RWPE1 (cell line): Measurements from ENCODE around the gene YWHAG.

Experiments
- CTCF ChIA-PET: fragments of 350-600 bp; sonication (Branson Sonifier 250); formaldehyde crosslinking; extraction: SDS; loops from one replicate; lab custom pipeline; 2021; lab: Yijun Ruan, JAX
- POLR2A ChIA-PET: fragments of 400-600 bp; formaldehyde crosslinking; extraction: SDS; loops from one replicate; lab custom pipeline; 2020; ENCODE audit warnings: antibody characterized with exemption; ENCODE audit not compliant: low non-redundant PET; lab: Yijun Ruan, JAX
- DNase-seq: peaks from one replicate; pipeline ENCODE4 v3.0.0; 2012; ENCODE audit warnings: low spot score
- H3K27ac ChIP-seq: fragments of 450-650 bp; 2 replicates; pipeline ENCODE4 v1.5.1; 2017
- TF ChIP-seq, protein P1 (sequence below): fragments of 450-650 bp; conservative IDR thresholded peaks from 2 replicates; pipeline ENCODE4 v1.5.1; 2017; ENCODE audit warnings: low read depth, mild to moderate bottlenecking

The YWHAG gene

GRCh38 chr7:76330261-76330660 lies 28.5 kb downstream of the YWHAG start:
- TF ChIP-seq, protein P1, sequence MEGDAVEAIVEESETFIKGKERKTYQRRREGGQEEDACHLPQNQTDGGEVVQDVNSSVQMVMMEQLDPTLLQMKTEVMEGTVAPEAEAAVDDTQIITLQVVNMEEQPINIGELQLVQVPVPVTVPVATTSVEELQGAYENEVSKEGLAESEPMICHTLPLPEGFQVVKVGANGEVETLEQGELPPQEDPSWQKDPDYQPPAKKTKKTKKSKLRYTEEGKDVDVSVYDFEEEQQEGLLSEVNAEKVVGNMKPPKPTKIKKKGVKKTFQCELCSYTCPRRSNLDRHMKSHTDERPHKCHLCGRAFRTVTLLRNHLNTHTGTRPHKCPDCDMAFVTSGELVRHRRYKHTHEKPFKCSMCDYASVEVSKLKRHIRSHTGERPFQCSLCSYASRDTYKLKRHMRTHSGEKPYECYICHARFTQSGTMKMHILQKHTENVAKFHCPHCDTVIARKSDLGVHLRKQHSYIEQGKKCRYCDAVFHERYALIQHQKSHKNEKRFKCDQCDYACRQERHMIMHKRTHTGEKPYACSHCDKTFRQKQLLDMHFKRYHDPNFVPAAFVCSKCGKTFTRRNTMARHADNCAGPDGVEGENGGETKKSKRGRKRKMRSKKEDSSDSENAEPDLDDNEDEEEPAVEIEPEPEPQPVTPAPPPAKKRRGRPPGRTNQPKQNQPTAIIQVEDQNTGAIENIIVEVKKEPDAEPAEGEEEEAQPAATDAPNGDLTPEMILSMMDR: no peak
- POLR2A ChIA-PET: no interaction called here
- CTCF ChIA-PET: no interaction called here
- DNase-seq: no peak
- peak overlapping the region; percentile 3; the same call in 1 of the 2 replicates for H3K27ac ChIP-seq

DNA sequence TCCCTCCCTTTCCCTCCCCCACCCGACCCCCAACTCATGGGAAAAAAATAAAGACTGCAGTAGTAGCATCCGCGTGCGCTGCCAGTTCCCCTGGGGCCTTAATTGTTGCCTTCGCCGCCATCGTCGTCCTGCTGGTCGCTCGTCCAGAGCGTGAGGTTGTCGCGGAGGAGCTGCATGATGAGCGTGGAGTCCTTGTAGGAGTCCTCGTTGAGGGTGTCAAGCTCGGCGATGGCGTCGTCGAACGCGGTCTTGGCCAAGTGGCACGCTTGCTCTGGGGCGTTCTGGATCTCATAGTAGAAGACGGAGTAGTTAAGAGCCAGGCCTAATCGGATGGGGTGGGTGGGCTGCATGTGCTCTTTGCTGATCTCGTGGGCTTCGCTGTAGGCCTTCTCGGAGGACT lies 29.3 kb downstream of the YWHAG start:
- TF ChIP-seq, protein P1: no peak
- H3K27ac ChIP-seq: peak overlapping the region; percentile 3
- ChIA-PET POLR2A (no interaction called here), CTCF (no interaction called here)
- no peak for DNase-seq

GRCh38 chr7:76328389-76328788 lies 30.4 kb downstream of the YWHAG start:
- CTCF ChIA-PET: interaction anchor here (0.6 kb wide), 1 partner anchor 14 kb away, joined by 5 read pairs; no protein-coding TSS in a partner anchor
- POLR2A ChIA-PET: no interaction called here
- DNase-seq: no peak

GRCh38 chr7:76327610-76328009 lies 31.2 kb downstream of the YWHAG start:
- TF ChIP-seq, protein P1: no peak
- POLR2A ChIA-PET: no interaction called here
- CTCF ChIA-PET: interaction anchor here (0.6 to 1.0 kb wide), 3 partner anchors 9 to 49 kb away, joined by 3 to 5 read pairs (median 3); no protein-coding TSS in a partner anchor
- no peak overlapping the region for H3K27ac ChIP-seq
- DNase-seq: no peak

More at GRCh38 chr7:76328389-76328788, 30.4 kb downstream of the YWHAG start:
- TF ChIP-seq, protein P1: no peak
- peak overlapping the region; percentile 37; the same call in 1 of the 2 replicates for H3K27ac ChIP-seq

GRCh38 chr7:76326646-76327233 lies 32.1 kb downstream of the YWHAG start:
- DNase-seq: no peak
- H3K27ac ChIP-seq: peak overlapping the region; percentile 46
- ChIA-PET CTCF (interaction anchor here (0.7 to 1.0 kb wide), 2 partner anchors 8 to 125 kb away, joined by 3 to 4 read pairs; partner anchors contain the start of gene SRRM3), POLR2A (no interaction called here)
- TF ChIP-seq, protein P1: no peak

DNA sequence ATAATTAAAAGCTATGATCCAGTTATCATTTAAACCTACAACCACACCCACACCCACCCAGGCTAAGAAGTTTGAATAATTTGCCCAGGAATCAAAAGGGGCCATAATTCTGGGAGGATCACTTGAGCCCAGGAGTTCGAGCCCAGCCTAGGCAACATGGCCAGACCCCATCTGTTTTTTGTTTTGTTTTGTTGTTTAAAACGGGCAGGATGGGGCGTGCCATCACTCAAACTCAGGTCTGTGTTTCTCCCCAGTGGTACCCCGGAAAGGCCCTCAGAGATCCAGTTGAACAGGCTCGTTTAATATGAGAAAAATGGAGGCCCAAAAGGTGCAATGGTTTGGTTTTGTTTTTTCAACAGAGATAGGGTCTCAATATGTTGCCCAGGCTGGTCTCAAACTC lies 33.0 kb downstream of the YWHAG start:
- DNase-seq: no peak
- POLR2A ChIA-PET: no interaction called here
- CTCF ChIA-PET: no interaction called here
- TF ChIP-seq, protein P1: no peak
- H3K27ac ChIP-seq: peak overlapping the region; percentile 46
